GM23338 (cell line): ENCODE data around the gene FAM217B. TPM values are rescaled to one million over a fixed set of nuclear protein-coding genes. Genes with fewer than 3 reads are reported as not detected.

Experiments used
- ATAC-seq: fragments of 200-7000 bp; cut with Tn5 transposase; 3 replicates; pipeline ENCODE4 v1.9.1; 2020
- DNase-seq: peaks from one replicate; pipeline ENCODE4 v3.0.0-alpha.2; 2015; ENCODE audit warnings: low spot score
- H2AFZ ChIP-seq: fragments of 200-600 bp; sonication (generic); 2 replicates; pipeline ENCODE4 v1.8.0; 2016; ENCODE audit warnings: antibody characterized with exemption, mild to moderate bottlenecking, moderate library complexity
- H3F3A ChIP-seq: fragments of 200-600 bp; sonication (generic); replicated peaks from 2 replicates; pipeline ENCODE4 v1.8.0; 2017; ENCODE audit warnings: antibody characterized with exemption, mixed run types, low read depth
- H3K27ac ChIP-seq: fragments of 200-600 bp; sonication (generic); 2 replicates; pipeline ENCODE4 v1.6.1; 2016; ENCODE audit warnings: low read depth
- H3K27me3 ChIP-seq: fragments of 200-600 bp; sonication (generic); 2 replicates; pipeline ENCODE4 v1.8.0; 2016; ENCODE audit warnings: mild to moderate bottlenecking, mixed run types, moderate library complexity; ENCODE audit not compliant: insufficient read depth
- H3K36me3 ChIP-seq: fragments of 200-600 bp; sonication (generic); 2 replicates; pipeline ENCODE4 v1.8.0; 2016; ENCODE audit warnings: mild to moderate bottlenecking; ENCODE audit not compliant: insufficient read depth
- H3K4me1 ChIP-seq: fragments of 200-600 bp; sonication (generic); 2 replicates; pipeline ENCODE4 v1.8.0; 2016; ENCODE audit warnings: mild to moderate bottlenecking, moderate library complexity; ENCODE audit not compliant: insufficient read depth
- H3K4me2 ChIP-seq: fragments of 200-600 bp; sonication (generic); 2 replicates; pipeline ENCODE4 v1.7.1; 2017; ENCODE audit warnings: mixed run types
- H3K4me3 ChIP-seq: fragments of 200-600 bp; sonication (generic); 2 replicates; pipeline ENCODE4 v1.6.1; 2016; ENCODE audit warnings: mixed run types
- H3K79me2 ChIP-seq: fragments of 200-600 bp; sonication (generic); replicated peaks from 2 replicates; pipeline ENCODE4 v1.8.0; 2017; ENCODE audit warnings: mild to moderate bottlenecking; ENCODE audit not compliant: insufficient read depth
- H3K9me2 ChIP-seq: fragments of 200-600 bp; sonication (generic); 2 replicates; pipeline ENCODE4 v1.8.0; 2017; ENCODE audit not compliant: insufficient read depth
- H4K20me1 ChIP-seq: fragments of 200-600 bp; sonication (generic); replicated peaks from 2 replicates; pipeline ENCODE4 v1.8.0; 2017; ENCODE audit warnings: mild to moderate bottlenecking; ENCODE audit not compliant: insufficient read depth
- H3K27ac Mint-ChIP-seq: 2 replicates; pipeline ENCODE4 v1.8.0; 2020; ENCODE audit warnings: inconsistent platforms, mild to moderate bottlenecking, moderate library complexity, mixed read lengths
- H3K27me3 Mint-ChIP-seq: 3 replicates; pipeline ENCODE4 v1.8.0; 2022; ENCODE audit warnings: low read depth, mild to moderate bottlenecking, moderate library complexity, mixed read lengths, inconsistent platforms; ENCODE audit not compliant: insufficient read depth, poor library complexity
- H3K36me3 Mint-ChIP-seq: 3 replicates; pipeline ENCODE4 v1.8.0; 2021; ENCODE audit warnings: low read depth, mild to moderate bottlenecking, inconsistent platforms, moderate library complexity, mixed read lengths
- H3K4me1 Mint-ChIP-seq: 3 replicates; pipeline ENCODE4 v1.8.0; 2020; ENCODE audit warnings: mild to moderate bottlenecking, inconsistent platforms, mixed read lengths
- H3K4me3 Mint-ChIP-seq: 3 replicates; pipeline ENCODE4 v1.8.0; 2021; ENCODE audit warnings: moderate library complexity, mild to moderate bottlenecking, inconsistent platforms, mixed read lengths
- H3K9me3 Mint-ChIP-seq: 3 replicates; pipeline ENCODE4 v1.8.0; 2020; ENCODE audit warnings: moderate library complexity, mild to moderate bottlenecking, inconsistent platforms, mixed read lengths
- ETS1 ChIP-seq: IDR thresholded peaks from 2 replicates; pipeline ENCODE4 v1.6.1; 2016; ENCODE audit warnings: antibody characterized with exemption
- EZH2 ChIP-seq: fragments of 200-600 bp; sonication (generic); IDR thresholded peaks from one replicate; pipeline ENCODE4 v1.8.0; 2017; ENCODE audit warnings: antibody characterized with exemption, mild to moderate bottlenecking, low read depth; ENCODE audit not compliant: unreplicated experiment
- EZH2phosphoT487 ChIP-seq: fragments of 200-600 bp; sonication (generic); IDR thresholded peaks from one replicate; pipeline ENCODE4 v1.8.1; 2018; ENCODE audit warnings: antibody characterized with exemption; ENCODE audit not compliant: unreplicated experiment
- JUNB ChIP-seq: IDR thresholded peaks from one replicate; pipeline ENCODE4 v1.6.1; 2016; ENCODE audit warnings: antibody characterized with exemption; ENCODE audit not compliant: unreplicated experiment
- POLR2AphosphoS5 ChIP-seq: IDR thresholded peaks from 2 replicates; pipeline ENCODE4 v1.6.1; 2016; ENCODE audit warnings: antibody characterized with exemption, low read depth
- STAT1 ChIP-seq: IDR thresholded peaks from one replicate; pipeline ENCODE4 v1.6.1; 2016; ENCODE audit warnings: antibody characterized with exemption; ENCODE audit not compliant: unreplicated experiment
- ZNF114 ChIP-seq: fragments of 250-450 bp; sonication (Bioruptor Pico); IDR thresholded peaks from 2 replicates; pipeline ENCODE4 v1.5.0; 2020; ENCODE audit warnings: mild to moderate bottlenecking, moderate library complexity
- ZNF331 ChIP-seq: fragments of 250-450 bp; sonication (Bioruptor Pico); IDR thresholded peaks from 2 replicates; pipeline ENCODE4 v1.5.0; 2020; ENCODE audit warnings: low read depth, mild to moderate bottlenecking, moderate library complexity
- ZNF462 ChIP-seq: fragments of 250-450 bp; sonication (Bioruptor Pico); IDR thresholded peaks from 2 replicates; pipeline ENCODE4 v1.5.0; 2020; ENCODE audit warnings: mild to moderate bottlenecking, moderate library complexity
- polyA plus RNA-seq: library from polyadenylated mRNA; unstranded; fragments of >200 nt; fragmentation: Nextera tagmentation; extraction: Ambion mirVana; gene quantifications from 2 replicates; pipeline ENCODE4 v1.2.1, GENCODE V29; 2016
- total RNA-seq: library from RNA; depleted of rRNA; stranded (reverse); fragments of >200 nt; shearing (Covaris generic); gene quantifications from 2 replicates; pipeline ENCODE4 v1.2.3, GENCODE V29; 2014

Gene FAM217B
- total and polyA plus RNA-seq, 2 experiments from 2014 or later = 13.2 to 25.9 TPM

GRCh38 chr20:59931511-59932312 is 8.5 kb upstream of the FAM217B start:
- H3K27ac Mint-ChIP-seq = no peak overlapping the region
- H3K4me3 ChIP-seq = no peak overlapping the region
- H3F3A ChIP-seq = no peaks in the 10 kb centered on the region
- H3K36me3 Mint-ChIP-seq = no peaks in the 10 kb centered on the region
- H3K9me3 Mint-ChIP-seq = peaks cover 3% of the 10 kb centered on the region; the same call in 1 of the 3 replicates
- TF ChIP-seq ZNF331 = no peak
- TF ChIP-seq POLR2AphosphoS5 = no peak
- no peak for TF ChIP-seq ZNF114 (CRISPR knock-in tag)
- DNase-seq (no peak), ATAC-seq (no peak)
- peaks cover 10% of the 10 kb centered on the region for H3K4me1 Mint-ChIP-seq
- peaks cover 17% of the 10 kb centered on the region for H3K27me3 Mint-ChIP-seq
- no peaks in the 10 kb centered on the region for H3K9me2 ChIP-seq
- peaks cover 4% of the 10 kb centered on the region; the same call in 1 of the 2 replicates for H4K20me1 ChIP-seq
- H3K79me2 ChIP-seq = no peaks in the 10 kb centered on the region
- H3K27me3 ChIP-seq = peaks cover 54% of the 10 kb centered on the region
- no peaks in the 10 kb centered on the region; the same call in 1 of the 2 replicates for H3K4me1 ChIP-seq
- H3K4me3 Mint-ChIP-seq = no peak overlapping the region
- no peak overlapping the region for H2AFZ ChIP-seq
- H3K27ac ChIP-seq = no peak overlapping the region
- H3K4me2 ChIP-seq = no peak overlapping the region
- no peaks in the 10 kb centered on the region for H3K36me3 ChIP-seq

GRCh38 chr20:59932616-59933295 is 7.4 kb upstream of the FAM217B start:
- Mint-ChIP-seq H3K4me3 (peak overlapping the region; percentile 45; the same call in 1 of the 3 replicates), H3K9me3 (peaks cover 3% of the 10 kb centered on the region; the same call in 1 of the 3 replicates), H3K27ac (no peak overlapping the region), H3K36me3 (no peaks in the 10 kb centered on the region), H3K27me3 (peaks cover 17% of the 10 kb centered on the region), H3K4me1 (peaks cover 10% of the 10 kb centered on the region)
- ATAC-seq (no peak), DNase-seq (no peak)
- no peaks in the 10 kb centered on the region for H3K36me3 ChIP-seq
- no peak overlapping the region for H3K4me3 ChIP-seq
- H3K4me1 ChIP-seq = no peaks in the 10 kb centered on the region; the same call in 1 of the 2 replicates
- H3F3A ChIP-seq = no peaks in the 10 kb centered on the region
- H3K79me2 ChIP-seq = no peaks in the 10 kb centered on the region
- no peak overlapping the region for H3K27ac ChIP-seq
- H4K20me1 ChIP-seq = peaks cover 10% of the 10 kb centered on the region; the same call in 1 of the 2 replicates
- H2AFZ ChIP-seq = no peak overlapping the region
- H3K4me2 ChIP-seq = no peak overlapping the region
- peaks cover 65% of the 10 kb centered on the region for H3K27me3 ChIP-seq
- TF ChIP-seq ZNF331 (no peak), ZNF114 (CRISPR knock-in tag) (no peak), ZNF462 (CRISPR knock-in tag) (no peak), POLR2AphosphoS5 (no peak), STAT1 (no peak), EZH2phosphoT487 (no peak), EZH2 (no peak), JUNB (no peak), ETS1 (no peak)
- H3K9me2 ChIP-seq = no peaks in the 10 kb centered on the region
